Astrocyte of the spinal cord (primary cell): ENCODE measurements around the gene ETV7.

ENCODE experiments used
- DNase-seq: peaks from one replicate; pipeline ENCODE4 v3.0.0; 2011; ENCODE audit warnings: low read depth, low spot score
- H3K4me3 ChIP-seq: 2 replicates; pipeline ENCODE4 v1.5.1; 2011; ENCODE audit warnings: low read depth, mild to moderate bottlenecking, low read length, moderate library complexity
- CTCF ChIP-seq: IDR thresholded peaks from 2 replicates; pipeline ENCODE4 v1.5.1; 2012; ENCODE audit warnings: low read depth, mild to moderate bottlenecking, low read length, inconsistent platforms
- in situ Hi-C: cut with HindIII; loops from 2 replicates; pipeline ENCODE4 v1.10.0; 2017; ENCODE audit warnings: low sequenced_read_pairs

Gene ETV7

DNA sequence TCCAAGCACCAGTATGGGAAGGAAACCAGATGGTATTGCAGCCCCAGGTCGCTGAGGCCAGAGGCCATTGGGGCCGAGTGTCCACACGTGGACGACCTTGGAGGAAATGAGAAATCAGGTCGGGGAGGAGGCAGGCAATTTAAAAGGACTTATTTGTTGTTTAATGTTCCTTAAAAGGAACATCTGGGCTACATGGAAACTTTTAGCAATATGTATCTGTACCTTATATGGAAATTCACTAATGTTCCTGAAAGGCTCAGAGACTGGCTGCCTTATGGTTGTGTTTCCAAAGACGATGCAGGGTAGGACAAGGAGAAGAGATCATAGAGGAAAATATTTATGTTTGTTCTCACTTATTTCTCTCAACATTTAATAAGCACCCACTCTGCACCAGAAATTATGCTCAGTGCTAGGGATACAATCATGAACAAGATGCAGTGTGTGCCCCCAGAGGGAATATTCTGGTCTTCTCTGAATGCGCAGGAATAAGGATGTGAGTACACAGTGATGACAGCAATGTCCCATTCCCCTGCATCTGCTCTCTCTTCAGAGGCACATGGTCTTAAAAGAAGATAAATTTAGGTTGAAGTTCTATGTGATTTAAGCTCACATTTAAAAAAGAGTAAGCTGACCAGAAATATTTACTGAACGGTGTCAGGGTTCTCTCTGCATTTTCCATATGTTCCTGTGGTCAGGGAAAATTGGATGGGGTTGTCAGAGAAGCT, 54.1 kb downstream of the ETV7 start:
- in situ Hi-C loops = no loop called here

GRCh38 chr6:36331381-36331780, 56.1 kb downstream of the ETV7 start:
- no peak for TF ChIP-seq CTCF
- in situ Hi-C loops = no loop called here
- DNase-seq = no peak
- no peak overlapping the region for H3K4me3 ChIP-seq

More for the DNA sequence above, 54.1 kb downstream of the ETV7 start:
- H3K4me3 ChIP-seq = no peak overlapping the region
- no peak for DNase-seq
- no peak for TF ChIP-seq CTCF

GRCh38 chr6:36330366-36330765, 57.1 kb downstream of the ETV7 start:
- TF ChIP-seq CTCF = no peak
- DNase-seq = no peak
- in situ Hi-C loops = no loop called here
- no peak overlapping the region for H3K4me3 ChIP-seq

DNA sequence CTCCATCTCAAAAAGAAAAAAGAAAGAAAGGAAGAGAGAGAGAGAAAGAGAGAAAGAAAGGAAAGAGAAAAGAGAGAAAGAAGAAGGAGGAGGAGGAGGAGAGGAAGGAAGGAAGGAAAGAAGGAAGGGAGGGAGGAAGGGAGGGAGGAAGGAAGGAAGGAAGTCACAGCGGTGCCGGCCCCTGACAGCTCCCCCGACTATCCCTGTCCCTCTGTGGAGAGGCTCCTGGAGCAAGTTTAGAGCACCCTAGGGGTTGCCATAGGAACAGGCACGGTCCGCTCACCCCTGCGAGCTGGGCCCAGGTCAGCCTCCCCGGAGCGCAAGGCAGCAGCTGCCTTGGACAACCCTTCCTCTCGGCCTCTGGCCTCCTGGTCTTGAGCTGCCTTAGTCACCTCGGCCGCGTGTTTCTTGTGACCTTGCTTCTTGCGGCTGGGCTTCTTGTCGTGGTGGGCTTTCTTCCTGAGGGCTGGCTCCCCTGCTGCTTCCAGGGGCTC, 57.6 kb downstream of the ETV7 start:
- DNase-seq = no peak
- in situ Hi-C loops = no loop called here
- no peak for TF ChIP-seq CTCF
- no peak overlapping the region for H3K4me3 ChIP-seq

DNA sequence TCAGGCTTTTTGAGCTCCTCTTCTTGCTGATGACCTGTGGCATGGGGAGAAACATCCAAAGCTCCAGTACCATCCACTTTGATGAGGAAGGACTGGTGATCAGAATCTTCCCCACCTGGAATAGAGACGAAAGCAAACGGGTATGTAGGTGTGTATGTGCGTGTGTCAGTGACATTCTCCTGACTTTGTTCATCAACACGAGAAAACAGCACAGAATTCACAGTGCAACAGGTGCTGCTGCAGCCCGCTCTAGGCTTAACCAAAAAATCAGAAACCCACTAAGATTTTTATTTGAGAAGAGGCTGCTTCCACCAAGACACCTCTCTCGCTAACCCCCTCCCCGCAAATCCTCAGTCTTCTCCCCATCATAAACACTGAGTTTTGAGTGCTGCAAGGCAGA, 58.9 kb downstream of the ETV7 start:
- no peak for DNase-seq
- no peak for TF ChIP-seq CTCF
- in situ Hi-C loops = no loop called here
- H3K4me3 ChIP-seq = no peak overlapping the region

- DNase-seq = no peak
- no peak for TF ChIP-seq CTCF
- in situ Hi-C loops = no loop called here
- H3K4me3 ChIP-seq = no peak overlapping the region
Observed at GRCh38 chr6:36327919-36328236, 59.6 kb downstream of the ETV7 start.
